NCI-H82 (cell line): ENCODE results near the gene ZNF202.
"Not testable (repeated sequence)": the region's sequence is repeated elsewhere in the genome, so short reads cannot be mapped to it uniquely, and the experiment has no call there.

Source experiments
- DNase-seq: peaks from one replicate; lab custom pipeline; 2025; lab: John Stamatoyannopoulos, UW

ZNF202 gene

DNA sequence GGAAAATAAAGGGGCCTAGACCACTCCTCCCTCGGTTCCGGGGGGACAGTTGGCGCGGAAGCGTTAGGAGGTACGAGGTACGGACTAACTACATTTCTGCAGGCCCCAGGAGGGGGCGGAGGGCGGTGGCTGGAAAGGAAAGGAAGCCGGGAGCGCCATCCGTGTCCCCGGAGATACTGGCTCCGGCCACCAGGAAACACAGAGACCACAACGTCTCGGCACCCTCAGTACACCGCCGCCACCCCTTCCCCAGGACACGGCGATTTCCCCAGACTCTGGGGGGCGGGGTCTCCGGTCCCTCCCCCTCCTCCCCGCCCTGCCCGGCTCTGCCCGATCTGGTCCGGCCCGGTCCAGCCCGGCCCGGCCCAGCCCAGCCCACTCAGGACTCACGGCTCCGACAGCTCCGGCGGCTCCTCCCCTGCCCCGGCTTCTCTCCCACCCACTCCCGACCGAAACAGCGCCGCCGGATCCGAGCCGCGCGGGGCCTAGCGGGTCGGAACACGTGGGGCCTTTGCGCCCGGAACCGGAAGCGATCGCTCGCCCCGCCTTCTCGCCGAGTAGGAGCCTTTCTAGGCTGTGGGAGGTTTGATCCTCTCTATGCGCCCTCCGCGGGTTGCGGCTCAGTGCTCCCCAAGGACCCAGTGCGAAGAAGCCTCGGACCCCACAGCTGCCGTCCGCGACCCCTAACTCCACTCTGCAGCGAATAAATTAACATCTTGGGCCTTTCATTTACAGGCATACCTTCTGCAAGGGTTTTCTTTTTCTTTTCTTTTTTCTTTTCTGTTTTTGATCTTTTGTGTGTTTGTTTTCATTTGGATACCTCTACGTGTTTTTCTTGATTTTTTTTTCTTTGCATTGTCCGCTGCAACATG lies at the start of gene ZNF202:
Gene ZNF202, minus strand, starts transcription at position 502 of the 872 bp plus-strand sequence. CDS start 10,772 bp downstream, outside the sequence.
- peak; percentile 96 for DNase-seq

- DNase-seq = no peak
Observed at GRCh38 chr11:123783536-123783935, 42.1 kb upstream of the ZNF202 start.

DNA sequence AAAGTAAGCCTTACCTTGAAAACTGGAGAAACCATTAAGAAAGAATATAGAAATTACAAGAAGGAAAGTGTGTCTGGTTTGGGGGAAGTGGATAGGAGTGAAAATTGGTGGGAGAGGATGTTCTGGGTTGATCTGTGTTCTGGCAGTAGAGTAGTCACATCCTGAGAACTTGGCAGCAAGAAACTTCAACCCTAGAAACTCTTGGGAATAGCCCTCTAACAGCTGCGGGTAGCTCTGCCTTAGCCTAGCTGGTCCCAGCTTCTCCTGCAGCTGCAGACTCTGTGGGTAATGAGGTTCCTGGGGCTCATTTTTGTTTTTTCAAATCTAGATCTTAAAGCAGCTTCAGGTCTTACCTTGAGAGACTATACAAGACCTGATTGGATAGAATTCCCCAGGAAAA lies 37.1 kb upstream of the ZNF202 start:
- DNase-seq = no peak

- DNase-seq = peak; percentile 65
Observed at GRCh38 chr11:123775715-123776549, 34.5 kb upstream of the ZNF202 start.

GRCh38 chr11:123775289-123775688 lies 33.8 kb upstream of the ZNF202 start:
- DNase-seq = peak; percentile 38

DNA sequence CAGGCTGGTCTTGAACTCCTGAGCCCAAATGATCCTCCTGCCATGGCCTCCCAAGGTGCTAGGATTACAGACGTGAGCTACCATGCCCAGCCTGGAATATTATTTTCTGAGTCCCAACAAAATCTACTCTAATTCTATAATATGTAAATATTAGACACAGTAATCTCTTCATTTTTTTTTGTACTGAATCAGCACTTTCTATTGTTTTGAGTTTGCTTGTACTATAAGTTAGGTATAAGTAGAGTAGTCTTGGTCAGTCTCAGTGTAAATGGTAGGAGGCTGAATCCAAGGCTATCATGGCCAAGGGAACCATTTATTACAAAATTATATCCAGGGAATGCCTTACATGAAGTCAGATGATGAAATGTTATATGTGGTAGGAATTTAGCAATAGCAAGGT lies 32.5 kb upstream of the ZNF202 start:
- DNase-seq = no peak

GRCh38 chr11:123773026-123773425 lies 31.6 kb upstream of the ZNF202 start:
- no peak for DNase-seq

DNA sequence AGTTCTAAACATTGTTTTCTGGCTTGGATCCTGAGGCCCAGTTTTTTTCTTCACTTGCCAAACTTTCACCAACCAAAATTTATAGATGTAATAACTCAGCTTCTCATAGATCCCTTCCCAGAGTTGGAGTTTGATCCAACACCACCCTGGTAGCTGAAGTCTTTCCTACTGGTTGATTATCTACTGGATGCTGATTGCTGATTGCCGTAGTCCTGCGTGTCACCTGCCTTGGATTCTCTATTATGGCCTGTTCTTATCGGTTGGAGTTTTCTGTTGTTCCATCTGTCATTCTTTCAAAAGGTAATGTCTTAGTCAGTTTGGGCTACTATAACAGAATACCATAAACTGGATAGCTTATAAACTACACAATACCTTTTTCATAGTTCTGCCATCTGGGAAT lies 30.2 kb upstream of the ZNF202 start:
- DNase-seq = no peak

GRCh38 chr11:123770712-123771111 lies 29.3 kb upstream of the ZNF202 start:
- DNase-seq = no peak

GRCh38 chr11:123765601-123766000 lies 24.1 kb upstream of the ZNF202 start:
- DNase-seq = no peak

DNA sequence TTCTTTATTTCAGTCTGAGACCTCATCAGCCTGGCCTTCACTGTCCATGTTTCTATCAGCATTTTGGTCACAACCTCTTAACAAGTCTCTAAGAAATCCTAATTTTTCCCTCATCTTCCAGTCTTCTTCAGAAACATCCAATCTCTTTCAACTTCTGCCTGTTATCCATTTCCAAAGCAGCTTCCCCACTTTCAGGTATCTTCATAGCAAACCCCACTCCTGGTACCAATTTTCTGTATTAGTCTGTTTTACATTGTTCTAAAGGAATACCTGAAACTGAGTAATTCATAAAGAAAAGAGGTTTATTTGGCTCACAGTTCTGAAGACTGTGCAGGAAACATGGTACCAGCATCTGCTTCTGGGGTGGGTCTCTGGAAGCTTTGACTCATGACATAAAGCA lies 21.0 kb upstream of the ZNF202 start:
- DNase-seq = no peak

- no peak for DNase-seq
Observed at GRCh38 chr11:123760894-123761293, 19.4 kb upstream of the ZNF202 start.

DNA sequence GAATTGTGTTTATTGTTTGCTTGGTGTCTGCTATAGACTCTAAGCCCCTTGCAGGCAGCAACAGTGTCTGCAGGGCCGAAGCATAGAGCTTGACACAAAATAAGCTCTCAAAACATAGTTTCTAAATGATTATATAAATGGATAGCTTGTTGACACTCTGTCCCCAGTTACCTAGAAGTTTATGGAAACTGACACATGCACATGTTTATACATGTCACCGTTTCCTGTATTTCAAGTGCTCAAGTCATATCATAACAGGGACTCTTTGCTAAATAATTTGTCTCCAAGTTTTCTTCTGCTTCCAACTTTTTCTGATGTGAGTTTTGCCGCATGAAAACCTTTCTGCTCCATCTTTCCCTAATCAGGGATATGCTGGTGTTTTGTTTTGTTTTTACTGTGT lies 16.5 kb upstream of the ZNF202 start:
- DNase-seq = no peak

GRCh38 chr11:123755813-123756212 lies 14.4 kb upstream of the ZNF202 start:
- DNase-seq = no peak

GRCh38 chr11:123755344-123755743 lies 13.9 kb upstream of the ZNF202 start:
- DNase-seq = no peak

GRCh38 chr11:123754101-123754568 lies 12.7 kb upstream of the ZNF202 start, which contains the start of gene OR6X1:
Gene OR6X1, minus strand, starts transcription at chr11:123754518. Its CDS starts 0 bp downstream, at chr11:123754518.
- DNase-seq = no peak

- no peak for DNase-seq
Observed at GRCh38 chr11:123753110-123753509, 11.7 kb upstream of the ZNF202 start.

DNA sequence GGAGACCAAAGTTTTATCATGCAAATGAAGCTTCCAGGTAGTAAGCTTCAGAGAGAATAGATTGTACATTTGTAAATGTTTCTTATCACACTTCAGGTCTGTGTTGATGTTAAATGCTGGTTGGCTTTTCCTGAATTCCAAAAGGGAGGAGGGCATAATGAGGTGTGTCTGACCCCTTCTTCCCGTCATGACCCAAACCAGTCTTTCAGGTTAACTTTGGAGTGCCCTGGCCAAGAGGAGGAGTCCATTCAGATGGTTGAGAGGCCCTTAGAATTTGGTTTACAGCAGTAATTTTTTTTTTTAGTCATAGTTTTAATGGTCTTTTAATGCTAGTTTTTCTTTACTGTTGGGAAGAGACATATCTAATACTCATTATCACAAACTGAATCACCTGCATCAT lies 10.3 kb upstream of the ZNF202 start:
- no peak for DNase-seq

- DNase-seq = not testable (repeated sequence)
Observed at GRCh38 chr11:123748349-123748748, 6.9 kb upstream of the ZNF202 start.

DNA sequence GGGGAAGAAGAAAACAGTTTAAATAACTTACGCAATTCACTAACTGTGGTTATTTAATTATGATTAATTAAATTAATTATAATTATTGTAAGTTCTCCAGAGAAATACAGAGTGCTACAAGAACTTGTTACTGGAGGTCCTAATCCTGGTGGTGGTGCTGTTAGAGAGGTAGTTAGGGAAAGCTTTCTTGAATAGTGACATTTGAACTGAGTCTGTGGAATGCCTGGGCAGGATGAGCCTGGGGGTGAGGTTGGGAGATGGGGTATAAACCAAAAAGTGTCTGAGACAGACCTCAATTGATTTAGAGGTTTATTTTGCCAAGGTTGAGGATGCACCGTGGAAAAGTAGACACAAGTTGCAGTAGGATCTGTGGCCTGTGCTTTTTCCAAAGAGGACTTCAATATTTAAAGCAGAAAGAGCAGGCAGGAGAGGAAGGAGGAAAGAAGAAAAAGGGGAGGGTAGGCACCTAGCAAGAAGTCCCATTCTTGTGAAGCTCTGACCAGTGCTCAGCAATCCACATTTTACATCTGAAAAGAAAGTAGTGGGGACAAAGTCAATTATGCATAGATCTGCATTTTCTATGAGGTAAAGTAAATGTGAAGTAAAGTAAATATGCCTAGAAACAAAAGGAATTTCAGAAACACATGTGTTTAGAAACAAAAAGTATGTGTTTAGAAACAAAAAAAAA lies 4.4 kb upstream of the ZNF202 start:
- no peak for DNase-seq

- DNase-seq = peak; percentile 71
Observed at GRCh38 chr11:123742724-123743120, 1.3 kb upstream of the ZNF202 start.
